Glutamatergic neuron (in vitro differentiated cells): Measurements from ENCODE around the gene SSX2IP. TPM values are rescaled to one million over a fixed set of nuclear protein-coding genes. Genes with fewer than 3 reads are reported as not detected.

Experiments
- DNase-seq: peaks from one replicate; pipeline ENCODE4 v3.0.0; 2022
- H3K27ac Mint-ChIP-seq: one replicate; pipeline ENCODE4 v1.8.0; 2020; ENCODE audit warnings: mild to moderate bottlenecking, mixed read lengths, inconsistent platforms; ENCODE audit not compliant: unreplicated experiment
- H3K27me3 Mint-ChIP-seq: one replicate; pipeline ENCODE4 v1.8.0; 2020; ENCODE audit warnings: mild to moderate bottlenecking, moderate library complexity, mixed read lengths, inconsistent platforms; ENCODE audit not compliant: unreplicated experiment
- H3K36me3 Mint-ChIP-seq: one replicate; pipeline ENCODE4 v1.8.0; 2020; ENCODE audit warnings: mild to moderate bottlenecking, mixed read lengths, inconsistent platforms; ENCODE audit not compliant: unreplicated experiment
- H3K4me1 Mint-ChIP-seq: one replicate; pipeline ENCODE4 v1.8.0; 2020; ENCODE audit warnings: mild to moderate bottlenecking, low read depth, mixed read lengths, inconsistent platforms; ENCODE audit not compliant: unreplicated experiment
- H3K4me3 Mint-ChIP-seq: one replicate; pipeline ENCODE4 v1.8.0; 2020; ENCODE audit warnings: mild to moderate bottlenecking, mixed read lengths, inconsistent platforms; ENCODE audit not compliant: unreplicated experiment
- H3K9me3 Mint-ChIP-seq: one replicate; pipeline ENCODE4 v1.8.0; 2020; ENCODE audit warnings: mild to moderate bottlenecking, moderate library complexity, mixed read lengths, inconsistent platforms; ENCODE audit not compliant: unreplicated experiment
- total RNA-seq: library from RNA; stranded (reverse); fragmentation: NEBNext Ultra II Directional; extraction: Animal tissue kit (Norgen Biotek cat#: 25700); gene quantifications from one replicate; pipeline ENCODE4 v1.2.1, GENCODE V29; 2021; ENCODE audit not compliant: unreplicated experiment
- TF ChIP-seq, protein P1 (sequence below): fragments of 200-600 bp; sonication (generic); IDR thresholded peaks from one replicate; pipeline ENCODE4 v1.5.0; 2021; ENCODE audit not compliant: partially characterized antibody, unreplicated experiment

SSX2IP gene
- total RNA-seq, 1 donor from 2014 or later: 16.0 TPM

DNA sequence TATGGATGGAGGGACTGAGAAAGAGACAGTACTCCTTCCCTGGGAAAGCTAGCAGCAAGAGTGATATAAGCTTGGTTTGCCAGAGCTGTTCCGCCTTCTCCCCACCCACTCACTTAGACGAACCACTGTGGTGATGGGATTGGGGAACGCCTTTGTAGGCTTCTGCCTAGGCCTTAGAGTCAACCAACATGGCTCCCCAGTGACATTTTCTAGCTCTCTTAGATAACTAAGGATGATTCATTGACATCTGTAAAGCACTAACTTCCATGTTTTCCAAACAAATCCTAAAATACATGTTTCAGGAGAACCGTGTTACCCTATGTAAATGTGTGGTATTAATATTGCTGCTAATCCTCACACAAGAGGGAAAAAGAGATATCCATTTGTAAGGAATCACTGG, 21.6 kb upstream of the SSX2IP start:
- peaks cover 14% of the 10 kb centered on the region for H3K4me1 Mint-ChIP-seq
- TF ChIP-seq, protein P1, sequence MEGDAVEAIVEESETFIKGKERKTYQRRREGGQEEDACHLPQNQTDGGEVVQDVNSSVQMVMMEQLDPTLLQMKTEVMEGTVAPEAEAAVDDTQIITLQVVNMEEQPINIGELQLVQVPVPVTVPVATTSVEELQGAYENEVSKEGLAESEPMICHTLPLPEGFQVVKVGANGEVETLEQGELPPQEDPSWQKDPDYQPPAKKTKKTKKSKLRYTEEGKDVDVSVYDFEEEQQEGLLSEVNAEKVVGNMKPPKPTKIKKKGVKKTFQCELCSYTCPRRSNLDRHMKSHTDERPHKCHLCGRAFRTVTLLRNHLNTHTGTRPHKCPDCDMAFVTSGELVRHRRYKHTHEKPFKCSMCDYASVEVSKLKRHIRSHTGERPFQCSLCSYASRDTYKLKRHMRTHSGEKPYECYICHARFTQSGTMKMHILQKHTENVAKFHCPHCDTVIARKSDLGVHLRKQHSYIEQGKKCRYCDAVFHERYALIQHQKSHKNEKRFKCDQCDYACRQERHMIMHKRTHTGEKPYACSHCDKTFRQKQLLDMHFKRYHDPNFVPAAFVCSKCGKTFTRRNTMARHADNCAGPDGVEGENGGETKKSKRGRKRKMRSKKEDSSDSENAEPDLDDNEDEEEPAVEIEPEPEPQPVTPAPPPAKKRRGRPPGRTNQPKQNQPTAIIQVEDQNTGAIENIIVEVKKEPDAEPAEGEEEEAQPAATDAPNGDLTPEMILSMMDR: no peak
- DNase-seq: no peak
- no peak overlapping the region for H3K27ac Mint-ChIP-seq
- no peak overlapping the region for H3K4me3 Mint-ChIP-seq
- H3K27me3 Mint-ChIP-seq: no peaks in the 10 kb centered on the region
- no peaks in the 10 kb centered on the region for H3K36me3 Mint-ChIP-seq
- H3K9me3 Mint-ChIP-seq: peaks cover 3% of the 10 kb centered on the region

DNA sequence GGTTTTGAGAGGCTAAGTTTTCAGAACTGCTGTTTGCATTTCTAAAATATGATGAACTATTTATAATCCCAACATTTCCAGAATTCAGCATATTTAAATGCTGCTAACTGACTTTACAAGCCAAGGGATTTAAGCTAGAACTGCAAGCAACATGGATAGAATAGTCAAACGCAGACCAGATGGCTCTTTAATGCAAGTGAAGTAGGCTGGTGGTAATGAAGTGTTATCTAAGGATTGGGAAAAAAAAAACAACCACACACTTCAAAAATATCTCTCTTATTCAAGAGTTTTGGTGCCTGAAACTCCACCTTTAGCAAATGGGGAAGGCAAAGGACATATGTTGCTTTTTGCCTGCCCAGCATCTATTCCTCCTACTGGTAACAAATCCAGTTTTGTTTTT, 20.9 kb upstream of the SSX2IP start:
- Mint-ChIP-seq H3K36me3 (no peaks in the 10 kb centered on the region), H3K27me3 (no peaks in the 10 kb centered on the region), H3K27ac (no peak overlapping the region), H3K4me1 (peaks cover 12% of the 10 kb centered on the region), H3K4me3 (no peak overlapping the region), H3K9me3 (peaks cover 3% of the 10 kb centered on the region)
- TF ChIP-seq, protein P1: no peak
- DNase-seq: no peak

DNA sequence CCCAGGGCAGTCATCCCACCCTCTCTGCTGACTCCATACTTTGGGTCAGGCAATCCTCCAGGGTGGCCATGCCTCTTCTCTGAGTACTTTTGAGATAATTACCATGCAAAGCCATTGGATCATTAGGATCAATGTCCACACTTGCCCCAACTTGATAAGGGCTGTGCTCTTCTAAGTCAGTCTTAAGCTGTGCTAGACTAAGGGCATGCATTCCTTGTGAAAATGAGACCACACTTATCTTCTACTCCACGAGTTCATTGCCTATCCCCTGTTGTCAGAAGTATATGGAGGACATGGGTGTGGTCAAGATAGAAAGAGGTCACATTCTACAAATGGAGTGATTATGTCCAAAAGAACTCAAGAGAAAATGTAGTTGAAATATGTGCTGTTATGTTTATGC, 18.9 kb upstream of the SSX2IP start:
- Mint-ChIP-seq H3K27me3 (no peaks in the 10 kb centered on the region), H3K9me3 (peaks cover 3% of the 10 kb centered on the region), H3K27ac (no peak overlapping the region), H3K36me3 (no peaks in the 10 kb centered on the region), H3K4me1 (peaks cover 5% of the 10 kb centered on the region), H3K4me3 (no peak overlapping the region)
- DNase-seq: no peak
- TF ChIP-seq, protein P1: no peak

DNA sequence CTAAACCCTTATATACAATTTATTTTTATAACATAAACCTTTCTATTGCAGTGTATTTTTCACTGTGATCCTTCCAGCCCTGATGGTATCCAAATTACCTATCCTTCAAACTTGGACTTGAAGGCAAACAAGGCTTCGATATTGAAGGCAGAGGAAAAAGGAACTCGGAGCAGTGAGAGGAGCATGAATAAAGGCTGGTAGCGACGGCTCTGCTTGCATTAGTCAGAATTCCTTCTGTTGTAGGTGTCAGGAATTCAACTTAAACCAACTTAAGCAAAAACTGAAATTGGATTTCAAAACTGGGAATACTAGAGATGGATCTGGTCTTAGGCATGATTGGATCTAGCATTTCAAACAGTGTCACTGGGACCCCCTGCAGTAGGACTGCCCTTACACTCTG, 17.8 kb upstream of the SSX2IP start:
- TF ChIP-seq, protein P1: no peak
- Mint-ChIP-seq H3K4me3 (no peak overlapping the region), H3K36me3 (no peaks in the 10 kb centered on the region), H3K4me1 (peaks cover 3% of the 10 kb centered on the region), H3K27me3 (no peaks in the 10 kb centered on the region), H3K27ac (no peak overlapping the region), H3K9me3 (peaks cover 3% of the 10 kb centered on the region)
- no peak for DNase-seq

DNA sequence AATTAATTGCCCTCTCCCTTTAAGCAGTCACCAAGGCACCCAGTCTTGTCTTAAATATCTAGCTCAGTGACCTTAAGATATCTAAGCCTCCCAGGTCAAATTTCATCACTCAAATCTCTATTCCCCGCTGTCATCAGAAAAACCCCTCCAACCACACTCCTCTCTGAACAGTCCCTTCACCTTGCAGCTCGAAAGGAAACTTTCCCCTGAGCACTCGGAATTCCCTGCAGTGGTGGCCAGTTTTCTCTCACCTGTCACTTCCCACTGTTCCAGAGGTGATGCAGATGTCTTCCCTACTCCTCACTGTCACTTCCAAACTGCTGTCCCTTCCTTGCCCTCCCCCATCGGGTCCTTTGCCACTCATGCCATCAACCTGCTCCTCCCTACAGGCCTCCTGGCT, 15.3 kb upstream of the SSX2IP start:
- H3K4me3 Mint-ChIP-seq: no peak overlapping the region

More for the DNA sequence above, 15.3 kb upstream of the SSX2IP start:
- DNase-seq: no peak
- H3K36me3 Mint-ChIP-seq: no peaks in the 10 kb centered on the region
- TF ChIP-seq, protein P1: no peak
- no peaks in the 10 kb centered on the region for H3K27me3 Mint-ChIP-seq
- H3K27ac Mint-ChIP-seq: no peak overlapping the region
- H3K4me1 Mint-ChIP-seq: peaks cover 8% of the 10 kb centered on the region
- peaks cover 3% of the 10 kb centered on the region for H3K9me3 Mint-ChIP-seq
